Measurements from ENCODE around the gene NOS3. TPM values are rescaled to one million over a fixed set of nuclear protein-coding genes. Genes with fewer than 3 reads are reported as not detected.
A peak's percentile ranks its signal among the peaks of the same experiment; 100 is the strongest.

The NOS3 gene
- total RNA-seq, 2 experiments from 2014 or later: 5.8 to 6.1 TPM

GRCh38 chr7:150958062-150958552 lies 32.7 kb upstream of the NOS3 start:
- DNase-seq: no peak
- H3K27ac Mint-ChIP-seq: no peak overlapping the region
- peaks cover 53% of the 10 kb centered on the region for H3K27me3 Mint-ChIP-seq
- H3K36me3 Mint-ChIP-seq: peaks cover 2% of the 10 kb centered on the region
- no peak overlapping the region for H3K4me3 Mint-ChIP-seq
- no peaks in the 10 kb centered on the region for H3K9me3 Mint-ChIP-seq
- H3K4me1 Mint-ChIP-seq: peaks cover 8% of the 10 kb centered on the region

GRCh38 chr7:150958597-150958996 lies 32.2 kb upstream of the NOS3 start:
- Mint-ChIP-seq H3K27ac (no peak overlapping the region), H3K27me3 (peaks cover 53% of the 10 kb centered on the region), H3K4me1 (peaks cover 8% of the 10 kb centered on the region), H3K36me3 (peaks cover 2% of the 10 kb centered on the region), H3K9me3 (no peaks in the 10 kb centered on the region), H3K4me3 (no peak overlapping the region)
- no peak for DNase-seq

- Mint-ChIP-seq H3K9me3 (no peaks in the 10 kb centered on the region), H3K4me3 (no peak overlapping the region), H3K4me1 (peaks cover 8% of the 10 kb centered on the region), H3K36me3 (peaks cover 2% of the 10 kb centered on the region), H3K27me3 (peaks cover 53% of the 10 kb centered on the region), H3K27ac (no peak overlapping the region)
- DNase-seq: no peak
Observed at GRCh38 chr7:150959081-150959480, 31.7 kb upstream of the NOS3 start.

- peaks cover 48% of the 10 kb centered on the region for H3K27me3 Mint-ChIP-seq
- H3K4me3 Mint-ChIP-seq: no peak overlapping the region
- peaks cover 8% of the 10 kb centered on the region for H3K4me1 Mint-ChIP-seq
Observed at GRCh38 chr7:150959739-150960734, 30.8 kb upstream of the NOS3 start.

GRCh38 chr7:150961510-150962289 lies 29.1 kb upstream of the NOS3 start:
- H3K27ac Mint-ChIP-seq: no peak overlapping the region
- no peak for DNase-seq
- no peaks in the 10 kb centered on the region for H3K9me3 Mint-ChIP-seq

More at GRCh38 chr7:150959739-150960734, 30.8 kb upstream of the NOS3 start:
- Mint-ChIP-seq H3K36me3 (peaks cover 2% of the 10 kb centered on the region), H3K9me3 (no peaks in the 10 kb centered on the region), H3K27ac (no peak overlapping the region)
- no peak for DNase-seq

GRCh38 chr7:150962290-150962552 lies 28.6 kb upstream of the NOS3 start:
- Mint-ChIP-seq H3K27ac (no peak overlapping the region), H3K27me3 (peaks cover 32% of the 10 kb centered on the region), H3K4me3 (no peak overlapping the region), H3K9me3 (no peaks in the 10 kb centered on the region), H3K4me1 (peaks cover 5% of the 10 kb centered on the region), H3K36me3 (peaks cover 2% of the 10 kb centered on the region)
- DNase-seq: no peak

More at GRCh38 chr7:150961510-150962289, 29.1 kb upstream of the NOS3 start:
- H3K4me1 Mint-ChIP-seq: peaks cover 5% of the 10 kb centered on the region
- H3K27me3 Mint-ChIP-seq: peaks cover 37% of the 10 kb centered on the region
- H3K36me3 Mint-ChIP-seq: peaks cover 2% of the 10 kb centered on the region
- no peak overlapping the region for H3K4me3 Mint-ChIP-seq

- Mint-ChIP-seq H3K27ac (no peak overlapping the region), H3K27me3 (peaks cover 27% of the 10 kb centered on the region), H3K36me3 (peaks cover 2% of the 10 kb centered on the region), H3K9me3 (no peaks in the 10 kb centered on the region), H3K4me3 (no peak overlapping the region), H3K4me1 (peaks cover 4% of the 10 kb centered on the region)
- peak; percentile 68 for DNase-seq
Observed at GRCh38 chr7:150962553-150963399, 28.0 kb upstream of the NOS3 start.

- no peaks in the 10 kb centered on the region for H3K36me3 Mint-ChIP-seq
- peaks cover 2% of the 10 kb centered on the region for H3K4me1 Mint-ChIP-seq
- no peak for DNase-seq
- no peak overlapping the region for H3K4me3 Mint-ChIP-seq
- H3K27me3 Mint-ChIP-seq: peaks cover 20% of the 10 kb centered on the region
- no peak overlapping the region for H3K27ac Mint-ChIP-seq
- no peaks in the 10 kb centered on the region for H3K9me3 Mint-ChIP-seq
Observed at GRCh38 chr7:150963707-150964559, 26.9 kb upstream of the NOS3 start.

- Mint-ChIP-seq H3K36me3 (no peaks in the 10 kb centered on the region), H3K4me1 (peaks cover 2% of the 10 kb centered on the region), H3K27me3 (peaks cover 14% of the 10 kb centered on the region), H3K9me3 (no peaks in the 10 kb centered on the region), H3K27ac (no peak overlapping the region), H3K4me3 (no peak overlapping the region)
- no peak for DNase-seq
Observed at GRCh38 chr7:150964593-150965111, 26.2 kb upstream of the NOS3 start.

GRCh38 chr7:150965273-150965830 lies 25.5 kb upstream of the NOS3 start:
- H3K4me1 Mint-ChIP-seq: peaks cover 4% of the 10 kb centered on the region

GRCh38 chr7:150966002-150966401 lies 24.8 kb upstream of the NOS3 start:
- H3K27ac Mint-ChIP-seq: no peak overlapping the region
- DNase-seq: no peak
- H3K27me3 Mint-ChIP-seq: peaks cover 8% of the 10 kb centered on the region
- no peak overlapping the region for H3K4me3 Mint-ChIP-seq
- H3K4me1 Mint-ChIP-seq: peaks cover 4% of the 10 kb centered on the region
- H3K9me3 Mint-ChIP-seq: no peaks in the 10 kb centered on the region
- no peaks in the 10 kb centered on the region for H3K36me3 Mint-ChIP-seq

More at GRCh38 chr7:150965273-150965830, 25.5 kb upstream of the NOS3 start:
- no peak overlapping the region for H3K4me3 Mint-ChIP-seq
- no peak for DNase-seq
- no peaks in the 10 kb centered on the region for H3K36me3 Mint-ChIP-seq
- no peak overlapping the region for H3K27ac Mint-ChIP-seq
- H3K27me3 Mint-ChIP-seq: peaks cover 10% of the 10 kb centered on the region
- no peaks in the 10 kb centered on the region for H3K9me3 Mint-ChIP-seq

- Mint-ChIP-seq H3K4me3 (no peak overlapping the region), H3K4me1 (peaks cover 4% of the 10 kb centered on the region), H3K36me3 (no peaks in the 10 kb centered on the region), H3K9me3 (no peaks in the 10 kb centered on the region), H3K27me3 (peaks cover 4% of the 10 kb centered on the region), H3K27ac (no peak overlapping the region)
- DNase-seq: no peak
Observed at GRCh38 chr7:150967349-150967748, 23.5 kb upstream of the NOS3 start.

GRCh38 chr7:150968056-150968733 lies 22.6 kb upstream of the NOS3 start:
- H3K27ac Mint-ChIP-seq: no peak overlapping the region
- H3K4me3 Mint-ChIP-seq: no peak overlapping the region
- peaks cover 2% of the 10 kb centered on the region for H3K4me1 Mint-ChIP-seq
- H3K27me3 Mint-ChIP-seq: no peaks in the 10 kb centered on the region
- no peaks in the 10 kb centered on the region for H3K9me3 Mint-ChIP-seq
- no peak for DNase-seq
- H3K36me3 Mint-ChIP-seq: no peaks in the 10 kb centered on the region
